ENCODE data around the gene DENND4C. TPM values are rescaled to one million over a fixed set of nuclear protein-coding genes. Genes with fewer than 3 reads are reported as not detected.
"Not testable (repeated sequence)": the region's sequence is repeated elsewhere in the genome, so short reads cannot be mapped to it uniquely, and the experiment has no call there.

The DENND4C gene
- total and polyA plus RNA-seq, 2 of the 4 experiments (the other 2 are of a cell fraction) = 9.0 to 32.6 TPM

DNA sequence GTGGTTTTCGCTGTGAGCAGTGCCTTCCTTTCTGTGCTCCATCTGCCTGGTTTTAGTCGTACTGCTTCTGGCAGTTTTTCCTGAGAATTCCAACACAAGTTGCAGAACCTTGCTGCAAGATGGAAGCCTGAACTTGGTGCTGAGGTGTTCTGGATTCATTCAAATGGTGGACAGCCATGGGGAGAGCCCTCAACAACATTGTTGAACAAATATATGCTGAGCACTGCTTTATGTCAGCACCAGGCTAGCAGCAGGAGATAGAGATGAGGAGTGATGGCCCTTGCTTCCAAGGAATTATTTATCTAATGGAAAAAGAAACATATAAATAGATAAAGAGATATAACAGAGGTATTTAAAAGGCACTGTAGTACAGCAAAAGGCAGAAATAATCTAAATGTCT is 156.8 kb downstream of the DENND4C start:
- H4K91ac ChIP-seq (ENCODE audit: insufficient read depth, low read depth, low read length) = no peak overlapping the region
- TF ChIP-seq CTCF (conservative IDR thresholded peaks at IDR 0.05; ENCODE audit: low read depth, low read length) (no peak), POLR2A (IDR thresholded peaks at IDR 0.05; ENCODE audit: low read depth, low read length) (no peak), BHLHE40 (IDR thresholded peaks at IDR 0.05; ENCODE audit: low read depth, low read length) (no peak), MXI1 (IDR thresholded peaks at IDR 0.05; ENCODE audit: borderline replicate concordance, low read depth, low read length) (no peak), MAFK (IDR thresholded peaks at IDR 0.05; ENCODE audit: low read depth, low read length) (no peak), RAD21 (IDR thresholded peaks at IDR 0.05; ENCODE audit: low read length) (no peak), RCOR1 (IDR thresholded peaks at IDR 0.05; ENCODE audit: insufficient replicate concordance, low read length) (no peak), RFX5 (IDR thresholded peaks at IDR 0.05; ENCODE audit: low read depth, low read length) (no peak), SMC3 (IDR thresholded peaks at IDR 0.05; ENCODE audit: low read depth, low read length) (no peak)
- BruUV-seq (replicated peaks) = no TSS peak
- ChIA-PET CTCF (no interaction called here), POLR2A (ENCODE audit: unreplicated experiment) (no interaction called here)
- no peak overlapping the region for H3K14ac ChIP-seq (replicated peaks; ENCODE audit: low read depth, low read length)
- ATAC-seq (ENCODE audit: low read depth) (peak; percentile 29), DNase-seq (no peak)
- intact Hi-C loops (cut with micrococcal nuclease) = no loop called here
- no peaks in the 10 kb centered on the region for H4K20me1 ChIP-seq (ENCODE audit: insufficient read depth, low read length)
- no peaks in the 10 kb centered on the region for H3K9me3 ChIP-seq (ENCODE audit: control insufficient read depth, insufficient read depth, low read length)
- 0 out of 2 replicates have a peak, but pooled peaks cover 2% of the 10 kb centered on the region for H3K4me1 ChIP-seq (ENCODE audit: control insufficient read depth, insufficient read depth, low read length)
- H3K27ac ChIP-seq (ENCODE audit: insufficient read depth, low read length) = no peak overlapping the region
- no CpG with 5 or more reads among the region's 2 CpGs for WGBS, 2 experiments (ENCODE audit: extremely low coverage in 2 of 2, insufficient read length in 1 of 2)
- H3K56ac ChIP-seq (ENCODE audit: extremely low read depth, insufficient read depth, low read length) = no peak overlapping the region
- H3K4me3 ChIP-seq (ENCODE audit: insufficient read depth, low read depth, low read length) = no peak overlapping the region
- no peak overlapping the region for H3K4ac ChIP-seq (ENCODE audit: low read depth, low read length)
- dilution Hi-C loops (cut with HindIII; ENCODE audit: low sequenced_read_pairs, unreplicated experiment) = no loop called here
- H2AK9ac ChIP-seq (replicated peaks; ENCODE audit: low read depth, low read length, poor library complexity) = no peak overlapping the region
- H3K9me1 ChIP-seq (ENCODE audit: insufficient read depth, low read length) = 0 out of 2 replicates have a peak, but pooled peaks cover 4% of the 10 kb centered on the region
- no peak overlapping the region for H2AFZ ChIP-seq (replicated peaks; ENCODE audit: low read length, poor library complexity)
- H4K5ac ChIP-seq (ENCODE audit: low read depth, low read length) = no peak overlapping the region
- H2BK15ac ChIP-seq (ENCODE audit: low read depth, low read length) = no peak overlapping the region
- no peak overlapping the region for H3K4me2 ChIP-seq (ENCODE audit: low read depth, low read length)
- no peak overlapping the region for H3K23ac ChIP-seq (ENCODE audit: low read depth, low read length)
- no peak overlapping the region for H4K8ac ChIP-seq (ENCODE audit: low read depth in 2 of 2, low read length in 2 of 2)
- H3K9ac ChIP-seq (ENCODE audit: low read depth, low read length) = no peak overlapping the region
- H2BK120ac ChIP-seq (ENCODE audit: low read depth, low read length) = no peak overlapping the region
- no peaks in the 10 kb centered on the region for H3K79me1 ChIP-seq (ENCODE audit: low read depth in 1 of 2, low read length in 2 of 2)
- in situ Hi-C loops (cut with MboI; ENCODE audit: low sequenced_read_pairs) = no loop called here
- H3K27me3 ChIP-seq (ENCODE audit: control insufficient read depth, insufficient read depth, low read length) = no peaks in the 10 kb centered on the region
- H2AK5ac ChIP-seq (ENCODE audit: low read depth, low read length) = no peak overlapping the region
- no peak overlapping the region for H2BK20ac ChIP-seq (ENCODE audit: low read depth, low read length)
- no peaks in the 10 kb centered on the region for H3K36me3 ChIP-seq (ENCODE audit: control insufficient read depth, insufficient read depth, low read length)
- no peak overlapping the region for H2BK5ac ChIP-seq (ENCODE audit: low read depth, low read length, poor library complexity, severe bottlenecking)
- H3K18ac ChIP-seq (ENCODE audit: low read depth, low read length) = no peak overlapping the region

DNA sequence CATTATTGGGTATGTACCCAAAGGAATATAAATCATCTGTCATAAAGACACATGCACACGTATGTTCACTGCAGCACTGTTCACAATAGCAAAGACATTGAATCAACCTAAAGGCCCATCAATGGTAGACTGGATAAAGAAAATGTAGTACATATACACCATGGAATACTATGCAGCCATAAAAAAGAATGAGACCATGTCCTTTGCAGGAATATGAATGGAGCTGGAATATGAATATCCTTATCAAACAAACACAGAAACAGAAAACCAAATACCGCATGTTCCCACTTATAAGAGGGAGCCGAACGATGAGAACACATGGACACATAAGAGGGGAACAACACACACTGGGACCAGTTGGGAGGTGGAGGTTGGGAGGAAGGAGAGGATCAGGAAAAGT is 159.0 kb downstream of the DENND4C start:
- POLR2A ChIA-PET (ENCODE audit: unreplicated experiment); H3K23ac ChIP-seq (ENCODE audit: low read depth, low read length); H4K5ac ChIP-seq (ENCODE audit: low read depth, low read length); H3K4me2 ChIP-seq (ENCODE audit: low read depth, low read length); H3K14ac ChIP-seq (replicated peaks; ENCODE audit: low read depth, low read length); H3K4me1 ChIP-seq (ENCODE audit: control insufficient read depth, insufficient read depth, low read length); H2AFZ ChIP-seq (replicated peaks; ENCODE audit: low read length, poor library complexity); H3K79me1 ChIP-seq (ENCODE audit: low read depth in 1 of 2, low read length in 2 of 2); H3K27me3 ChIP-seq (ENCODE audit: control insufficient read depth, insufficient read depth, low read length); H2BK20ac ChIP-seq (ENCODE audit: low read depth, low read length); DNase-seq; H3K56ac ChIP-seq (ENCODE audit: extremely low read depth, insufficient read depth, low read length); BruUV-seq (replicated peaks); H3K9me1 ChIP-seq (ENCODE audit: insufficient read depth, low read length); H2AK5ac ChIP-seq (ENCODE audit: low read depth, low read length); H4K8ac ChIP-seq (ENCODE audit: low read depth in 2 of 2, low read length in 2 of 2); dilution Hi-C loops (cut with HindIII; ENCODE audit: low sequenced_read_pairs, unreplicated experiment); H3K4me3 ChIP-seq (ENCODE audit: insufficient read depth, low read depth, low read length); H4K91ac ChIP-seq (ENCODE audit: insufficient read depth, low read depth, low read length); H2BK15ac ChIP-seq (ENCODE audit: low read depth, low read length); H3K4ac ChIP-seq (ENCODE audit: low read depth, low read length); H3K9ac ChIP-seq (ENCODE audit: low read depth, low read length); H3K27ac ChIP-seq (ENCODE audit: insufficient read depth, low read length); H2BK5ac ChIP-seq (ENCODE audit: low read depth, low read length, poor library complexity, severe bottlenecking); in situ Hi-C loops (cut with MboI; ENCODE audit: low sequenced_read_pairs); intact Hi-C loops (cut with micrococcal nuclease); H2BK120ac ChIP-seq (ENCODE audit: low read depth, low read length); H4K20me1 ChIP-seq (ENCODE audit: insufficient read depth, low read length); H3K36me3 ChIP-seq (ENCODE audit: control insufficient read depth, insufficient read depth, low read length); ATAC-seq (ENCODE audit: low read depth); H2AK9ac ChIP-seq (replicated peaks; ENCODE audit: low read depth, low read length, poor library complexity); H3K9me3 ChIP-seq (ENCODE audit: control insufficient read depth, insufficient read depth, low read length); H3K18ac ChIP-seq (ENCODE audit: low read depth, low read length): not testable (repeated sequence)
- WGBS, 2 experiments (ENCODE audit: extremely low coverage in 2 of 2, insufficient read length in 1 of 2) = no CpG with 5 or more reads among the region's 4 CpGs
- CTCF ChIA-PET = interaction anchor here (1.4 kb wide), 1 partner anchor 17 kb away, joined by 3 read pairs; no protein-coding TSS in a partner anchor

All from IMR-90 (cell line).